ENCODE measurements around the gene PRSS8.

The PRSS8 gene

GRCh38 chr16:31112711-31113110 lies 22.8 kb downstream of the PRSS8 start:
- Histone ChIP-seq H3K9me2 (replicated peaks; ENCODE audit: low read depth, low read length) (no peaks in the 10 kb centered on the region), H2AFZ (ENCODE audit: low read length) (no peak overlapping the region), H4K20me1 (ENCODE audit: insufficient read depth, low read length, poor library complexity, severe bottlenecking) (peaks cover 5% of the 10 kb centered on the region), H3K4me1 (ENCODE audit: insufficient read depth, low read length, poor library complexity, severe bottlenecking) (peaks cover 7% of the 10 kb centered on the region), H3K4me2 (ENCODE audit: low read depth, low read length, poor library complexity, severe bottlenecking) (no peak overlapping the region), H3K4me3 (ENCODE audit: low read length, poor library complexity, severe bottlenecking) (no peak overlapping the region), H3K9me3 (ENCODE audit: insufficient read depth, low read depth, low read length) (no peaks in the 10 kb centered on the region), H3F3A (ENCODE audit: low read depth) (peaks cover 4% of the 10 kb centered on the region; the same call in 1 of the 2 replicates), H3K36me3 (ENCODE audit: insufficient read depth, low read length) (peaks cover 12% of the 10 kb centered on the region; the same call in 1 of the 2 replicates), H3K9ac (ENCODE audit: low read depth, low read length, poor library complexity, severe bottlenecking) (no peak overlapping the region), H3K27me3 (ENCODE audit: insufficient read depth, low read length, poor library complexity, severe bottlenecking) (no peaks in the 10 kb centered on the region), H3K79me2 (ENCODE audit: insufficient read depth, low read length) (peaks cover 24% of the 10 kb centered on the region)
- TF ChIP-seq CTCF (conservative IDR thresholded peaks at IDR 0.05; ENCODE audit: low read length) (no peak), EZH2phosphoT487 (IDR thresholded peaks at IDR 0.05; ENCODE audit: borderline replicate concordance) (no peak)

- Histone ChIP-seq H3K9ac (ENCODE audit: low read depth, low read length, poor library complexity, severe bottlenecking) (no peak overlapping the region), H3K9me2 (replicated peaks; ENCODE audit: low read depth, low read length) (no peaks in the 10 kb centered on the region), H3F3A (ENCODE audit: low read depth) (peaks cover 5% of the 10 kb centered on the region; the same call in 1 of the 2 replicates), H3K4me3 (ENCODE audit: low read length, poor library complexity, severe bottlenecking) (no peak overlapping the region), H3K4me2 (ENCODE audit: low read depth, low read length, poor library complexity, severe bottlenecking) (no peak overlapping the region), H4K20me1 (ENCODE audit: insufficient read depth, low read length, poor library complexity, severe bottlenecking) (peaks cover 5% of the 10 kb centered on the region), H3K27me3 (ENCODE audit: insufficient read depth, low read length, poor library complexity, severe bottlenecking) (no peaks in the 10 kb centered on the region), H3K4me1 (ENCODE audit: insufficient read depth, low read length, poor library complexity, severe bottlenecking) (peaks cover 11% of the 10 kb centered on the region), H3K36me3 (ENCODE audit: insufficient read depth, low read length) (peaks cover 12% of the 10 kb centered on the region; the same call in 1 of the 2 replicates), H2AFZ (ENCODE audit: low read length) (no peak overlapping the region), H3K9me3 (ENCODE audit: insufficient read depth, low read depth, low read length) (no peaks in the 10 kb centered on the region), H3K79me2 (ENCODE audit: insufficient read depth, low read length) (peaks cover 29% of the 10 kb centered on the region)
- TF ChIP-seq EZH2phosphoT487 (IDR thresholded peaks at IDR 0.05; ENCODE audit: borderline replicate concordance): no peak
- no peak for TF ChIP-seq CTCF (conservative IDR thresholded peaks at IDR 0.05; ENCODE audit: low read length)
Observed at GRCh38 chr16:31111881-31112466, 23.6 kb downstream of the PRSS8 start.

GRCh38 chr16:31110106-31111034 lies 25.2 kb downstream of the PRSS8 start:
- Histone ChIP-seq H3K4me1 (ENCODE audit: insufficient read depth, low read length, poor library complexity, severe bottlenecking) (peaks cover 14% of the 10 kb centered on the region), H4K20me1 (ENCODE audit: insufficient read depth, low read length, poor library complexity, severe bottlenecking) (peaks cover 5% of the 10 kb centered on the region)
- no peak for TF ChIP-seq EZH2phosphoT487 (IDR thresholded peaks at IDR 0.05; ENCODE audit: borderline replicate concordance)
- no peak for TF ChIP-seq CTCF (conservative IDR thresholded peaks at IDR 0.05; ENCODE audit: low read length)

More at GRCh38 chr16:31110106-31111034, 25.2 kb downstream of the PRSS8 start:
- H2AFZ ChIP-seq (ENCODE audit: low read length): no peak overlapping the region
- no peaks in the 10 kb centered on the region for H3K9me3 ChIP-seq (ENCODE audit: insufficient read depth, low read depth, low read length)
- no peak overlapping the region for H3K4me2 ChIP-seq (ENCODE audit: low read depth, low read length, poor library complexity, severe bottlenecking)
- H3K79me2 ChIP-seq (ENCODE audit: insufficient read depth, low read length): peaks cover 29% of the 10 kb centered on the region
- H3F3A ChIP-seq (ENCODE audit: low read depth): peaks cover 10% of the 10 kb centered on the region; the same call in 1 of the 2 replicates
- H3K9me2 ChIP-seq (replicated peaks; ENCODE audit: low read depth, low read length): no peaks in the 10 kb centered on the region
- H3K36me3 ChIP-seq (ENCODE audit: insufficient read depth, low read length): peaks cover 12% of the 10 kb centered on the region; the same call in 1 of the 2 replicates
- H3K4me3 ChIP-seq (ENCODE audit: low read length, poor library complexity, severe bottlenecking): no peak overlapping the region
- no peaks in the 10 kb centered on the region for H3K27me3 ChIP-seq (ENCODE audit: insufficient read depth, low read length, poor library complexity, severe bottlenecking)
- H3K9ac ChIP-seq (ENCODE audit: low read depth, low read length, poor library complexity, severe bottlenecking): no peak overlapping the region
